Ovary (tissue), 3 donors: ENCODE measurements around the gene NAV1.

Experiments
- CTCF ChIP-seq, 3 donors: fragments of 450-650 bp in 2 of 3; fragments of 200-600 bp in 1 of 3; IDR thresholded peaks; one replicate each; pipeline versions ENCODE4 v1.5.1 to v1.8.0; 2016 to 2022; ENCODE audit warnings: antibody characterized with exemption in 3 of 3, mild to moderate bottlenecking in 1 of 3
- POLR2A ChIP-seq: fragments of 450-650 bp; IDR thresholded peaks from one replicate; pipeline ENCODE4 v1.6.1; 2017; ENCODE audit warnings: antibody characterized with exemption, mild to moderate bottlenecking, moderate library complexity
- donor health status: DM: no; HTN: no; CAD: no.

DNA sequence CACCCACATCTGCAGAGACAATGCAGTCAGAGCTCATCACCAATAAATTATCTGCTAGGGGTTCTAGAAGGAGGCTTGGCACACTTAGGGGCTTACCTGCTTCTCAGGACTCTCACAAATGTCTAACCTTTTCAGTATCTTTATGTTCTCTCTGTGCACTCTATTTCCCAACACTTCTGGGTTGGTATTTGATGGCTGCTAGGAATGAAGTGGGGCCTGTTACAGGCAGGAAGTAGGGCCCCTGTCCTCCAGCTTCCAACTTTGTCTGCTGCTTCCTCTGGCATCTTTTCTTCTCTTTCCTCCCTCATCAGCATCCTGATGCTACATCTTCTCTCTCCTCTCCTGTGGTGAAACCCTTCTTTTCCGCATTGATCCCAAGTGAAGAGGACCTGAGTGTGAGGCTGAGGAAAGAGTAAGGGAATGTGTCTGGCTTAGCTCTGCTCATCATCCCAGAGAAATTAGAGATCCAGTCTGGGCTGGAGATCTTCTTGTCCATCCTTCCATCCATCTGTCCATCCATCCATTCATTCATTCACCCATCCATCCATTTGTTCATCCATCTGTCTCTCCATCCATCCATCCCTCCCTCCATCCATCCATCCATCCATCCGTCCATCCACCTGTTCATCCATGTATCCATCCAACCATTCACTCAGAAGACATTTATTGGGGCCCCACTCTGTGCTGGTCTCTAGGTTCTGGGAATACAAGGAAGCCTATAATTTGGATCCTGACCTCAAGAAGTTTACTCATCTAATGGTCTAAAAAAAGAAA is 29.1 kb upstream of the NAV1 start:
- TF ChIP-seq CTCF (IDR thresholded peaks at IDR 0.05) (no peak), POLR2A (no peak)
